ENCODE results near the gene PRKG1.

DNA sequence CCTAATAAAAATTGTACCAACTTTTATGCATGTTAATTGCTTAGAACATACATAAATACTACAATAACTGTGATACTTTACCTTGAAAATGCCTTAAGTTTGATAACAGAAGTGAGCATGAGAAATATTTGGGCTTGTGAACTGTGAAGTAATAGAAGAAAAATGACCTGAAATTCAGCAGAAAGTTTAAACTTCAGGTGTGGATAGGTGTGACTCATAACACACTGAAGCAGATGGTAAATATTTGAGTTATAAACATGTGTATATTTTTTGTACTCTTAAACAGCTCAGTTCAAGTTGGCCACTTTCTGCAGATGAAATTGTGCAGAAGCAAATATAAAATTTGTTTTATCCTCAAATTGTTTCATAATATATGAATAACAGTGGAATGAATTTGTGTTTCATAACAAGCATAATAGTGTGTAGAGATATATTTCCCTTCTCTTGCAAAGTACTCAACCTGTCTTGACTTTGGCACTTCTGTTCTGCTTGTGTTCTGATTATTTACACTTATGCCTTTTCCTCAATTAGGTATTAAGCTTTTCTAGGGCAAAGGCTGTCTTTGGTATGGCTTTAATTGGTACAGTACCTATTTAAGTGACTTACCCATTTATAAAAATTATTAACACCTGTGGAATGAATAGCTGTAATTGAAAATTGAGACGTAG, 122.4 kb downstream of the PRKG1 start:
- TF ChIP-seq, protein P1, sequence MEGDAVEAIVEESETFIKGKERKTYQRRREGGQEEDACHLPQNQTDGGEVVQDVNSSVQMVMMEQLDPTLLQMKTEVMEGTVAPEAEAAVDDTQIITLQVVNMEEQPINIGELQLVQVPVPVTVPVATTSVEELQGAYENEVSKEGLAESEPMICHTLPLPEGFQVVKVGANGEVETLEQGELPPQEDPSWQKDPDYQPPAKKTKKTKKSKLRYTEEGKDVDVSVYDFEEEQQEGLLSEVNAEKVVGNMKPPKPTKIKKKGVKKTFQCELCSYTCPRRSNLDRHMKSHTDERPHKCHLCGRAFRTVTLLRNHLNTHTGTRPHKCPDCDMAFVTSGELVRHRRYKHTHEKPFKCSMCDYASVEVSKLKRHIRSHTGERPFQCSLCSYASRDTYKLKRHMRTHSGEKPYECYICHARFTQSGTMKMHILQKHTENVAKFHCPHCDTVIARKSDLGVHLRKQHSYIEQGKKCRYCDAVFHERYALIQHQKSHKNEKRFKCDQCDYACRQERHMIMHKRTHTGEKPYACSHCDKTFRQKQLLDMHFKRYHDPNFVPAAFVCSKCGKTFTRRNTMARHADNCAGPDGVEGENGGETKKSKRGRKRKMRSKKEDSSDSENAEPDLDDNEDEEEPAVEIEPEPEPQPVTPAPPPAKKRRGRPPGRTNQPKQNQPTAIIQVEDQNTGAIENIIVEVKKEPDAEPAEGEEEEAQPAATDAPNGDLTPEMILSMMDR (IDR thresholded peaks at IDR 0.05), result no peak
- TF ChIP-seq ZFX (IDR thresholded peaks at IDR 0.05; ENCODE audit: borderline replicate concordance), result no peak
